ENCODE measurements around the gene ELOF1.
A peak's percentile ranks its signal among the peaks of the same experiment; 100 is the strongest.

ELOF1 gene

GRCh38 chr19:11535792-11536595, 23.0 kb downstream of the ELOF1 start:
- DNase-seq (ENCODE audit: low read depth, low spot score), result peak; percentile 68

GRCh38 chr19:11534948-11535347, 24.1 kb downstream of the ELOF1 start:
- DNase-seq (ENCODE audit: low read depth, low spot score), result no peak

- DNase-seq (ENCODE audit: low read depth, low spot score), result no peak
Measured at GRCh38 chr19:11534538-11534937, 24.5 kb downstream of the ELOF1 start.

GRCh38 chr19:11530432-11530831, 28.6 kb downstream of the ELOF1 start:
- no peak for DNase-seq (ENCODE audit: low read depth, low spot score)

- DNase-seq (ENCODE audit: low read depth, low spot score), result peak; percentile 96
Measured at GRCh38 chr19:11528551-11529341, 30.3 kb downstream of the ELOF1 start, which contains the start of gene ECSIT. Gene ECSIT, minus strand, starts transcription at chr19:11529134. Its CDS starts 9,964 bp downstream, at chr19:11519170.

GRCh38 chr19:11519138-11519537, 39.9 kb downstream of the ELOF1 start:
- no peak for DNase-seq (ENCODE audit: low read depth, low spot score)

- DNase-seq (ENCODE audit: low read depth, low spot score), result no peak
Measured at GRCh38 chr19:11513946-11514345, 45.1 kb downstream of the ELOF1 start.

GRCh38 chr19:11510444-11510843, 48.6 kb downstream of the ELOF1 start:
- no peak for DNase-seq (ENCODE audit: low read depth, low spot score)

GRCh38 chr19:11507370-11508078, 51.5 kb downstream of the ELOF1 start:
- DNase-seq (ENCODE audit: low read depth, low spot score), result no peak

GRCh38 chr19:11506967-11507366, 52.1 kb downstream of the ELOF1 start:
- DNase-seq (ENCODE audit: low read depth, low spot score), result no peak

GRCh38 chr19:11506101-11506555, 52.9 kb downstream of the ELOF1 start:
- DNase-seq (ENCODE audit: low read depth, low spot score), result peak; percentile 10

- DNase-seq (ENCODE audit: low read depth, low spot score), result peak; percentile 86
Measured at GRCh38 chr19:11505504-11506100, 53.4 kb downstream of the ELOF1 start, which contains the start of gene ZNF653. Gene ZNF653, minus strand, starts transcription at chr19:11505839. Its CDS starts 53 bp downstream, at chr19:11505786.

- peak; percentile 84 for DNase-seq (ENCODE audit: low read depth, low spot score)
Measured at GRCh38 chr19:11505032-11505503, 54.0 kb downstream of the ELOF1 start.

GRCh38 chr19:11504502-11505031, 54.5 kb downstream of the ELOF1 start:
- DNase-seq (ENCODE audit: low read depth, low spot score), result no peak

All from smooth muscle cell of the brain vasculature (primary cell).